Mesenchymal stem cell (in vitro differentiated cells and primary cell): ENCODE data around the gene CTSC.

ENCODE experiments used
- DNase-seq: peaks from one replicate; pipeline ENCODE4 v3.0.0-alpha.2; 2013
- H2AFZ ChIP-seq: one replicate; pipeline ENCODE4 v1.6.1; 2013; ENCODE audit warnings: low read depth, mild to moderate bottlenecking, control low read depth, inconsistent platforms, low read length, moderate library complexity
- H2AK5ac ChIP-seq: 2 replicates; pipeline ENCODE4 v1.6.1; 2013; ENCODE audit warnings: low read length, moderate library complexity, mild to moderate bottlenecking, inconsistent platforms; ENCODE audit not compliant: severe bottlenecking
- H2BK120ac ChIP-seq: one replicate; pipeline ENCODE4 v1.6.1; 2013; ENCODE audit warnings: low read depth, mild to moderate bottlenecking, inconsistent platforms, low read length, moderate library complexity
- H2BK12ac ChIP-seq, 2 experiments: one replicate each; pipeline ENCODE4 v1.6.1; 2013; ENCODE audit warnings: inconsistent platforms in 2 of 2, low read length in 2 of 2, mild to moderate bottlenecking in 2 of 2, moderate library complexity in 2 of 2, control low read depth in 1 of 2
- H2BK15ac ChIP-seq: one replicate; pipeline ENCODE4 v1.6.1; 2013; ENCODE audit warnings: mild to moderate bottlenecking, low read depth, inconsistent platforms; ENCODE audit not compliant: poor library complexity, severe bottlenecking
- H2BK5ac ChIP-seq: 2 replicates; pipeline ENCODE4 v1.6.1; 2013; ENCODE audit warnings: low read depth, mild to moderate bottlenecking, low read length, control low read depth, inconsistent platforms; ENCODE audit not compliant: poor library complexity, severe bottlenecking
- H3K14ac ChIP-seq, 2 experiments: one replicate each; pipeline ENCODE4 v1.6.1; 2013; ENCODE audit warnings: inconsistent platforms in 2 of 2, low read length in 2 of 2, control low read depth in 1 of 2, mild to moderate bottlenecking in 1 of 2, moderate library complexity in 1 of 2
- H3K18ac ChIP-seq, 2 experiments: one replicate each; pipeline ENCODE4 v1.6.1; 2013; ENCODE audit warnings: inconsistent platforms in 2 of 2, low read length in 2 of 2, control low read depth in 1 of 2, low read depth in 1 of 2, mild to moderate bottlenecking in 1 of 2
- H3K23ac ChIP-seq, 2 experiments: one replicate each; pipeline ENCODE4 v1.6.1; 2013; ENCODE audit warnings: inconsistent platforms in 2 of 2, low read length in 2 of 2, mild to moderate bottlenecking in 2 of 2, moderate library complexity in 2 of 2, control low read depth in 1 of 2
- H3K27ac ChIP-seq: 2 replicates; pipeline ENCODE4 v1.5.1; 2013; ENCODE audit warnings: mild to moderate bottlenecking, moderate library complexity, low read length, control low read depth, inconsistent platforms; ENCODE audit not compliant: poor library complexity, severe bottlenecking
- H3K27me3 ChIP-seq, 2 experiments: 2 replicates each; pipeline versions ENCODE4 v1.6.1 to v1.7.0; 2013; ENCODE audit warnings: low read length in 2 of 2, mild to moderate bottlenecking in 2 of 2, moderate library complexity in 2 of 2, control low read depth in 1 of 2, inconsistent platforms in 1 of 2; ENCODE audit not compliant: control insufficient read depth in 1 of 2, insufficient read depth in 1 of 2
- H3K36me3 ChIP-seq, 2 experiments: 2 replicates each; pipeline versions ENCODE4 v1.6.1 to v1.7.0; 2013; ENCODE audit warnings: low read length in 2 of 2, control low read depth in 1 of 2, inconsistent platforms in 1 of 2, low read depth in 1 of 2, mild to moderate bottlenecking in 1 of 2; ENCODE audit not compliant: insufficient read depth in 2 of 2, control insufficient read depth in 1 of 2
- H3K4ac ChIP-seq, 2 experiments: one replicate each; pipeline ENCODE4 v1.6.1; 2013; ENCODE audit warnings: inconsistent platforms in 2 of 2, low read length in 2 of 2, mild to moderate bottlenecking in 2 of 2, moderate library complexity in 2 of 2, control low read depth in 1 of 2, low read depth in 1 of 2
- H3K4me1 ChIP-seq: 2 replicates; pipeline ENCODE4 v1.6.1; 2013; ENCODE audit warnings: low read depth, low read length, control low read depth; ENCODE audit not compliant: control insufficient read depth, insufficient read depth
- H3K4me2 ChIP-seq: 2 replicates; pipeline ENCODE4 v1.6.1; 2013; ENCODE audit warnings: low read length, mild to moderate bottlenecking, inconsistent platforms; ENCODE audit not compliant: poor library complexity, severe bottlenecking
- H3K4me3 ChIP-seq, 2 experiments: 2 replicates each; pipeline versions ENCODE4 v1.5.1 to v1.7.0; 2013; ENCODE audit warnings: low read length in 2 of 2, mild to moderate bottlenecking in 2 of 2, control low read depth in 1 of 2, low read depth in 1 of 2; ENCODE audit not compliant: insufficient read depth in 1 of 2
- H3K79me1 ChIP-seq: replicated peaks from 2 replicates; pipeline ENCODE4 v1.6.1; 2013; ENCODE audit warnings: mild to moderate bottlenecking, control low read depth, low read length, inconsistent platforms; ENCODE audit not compliant: poor library complexity, severe bottlenecking
- H3K9ac ChIP-seq: 2 replicates; pipeline ENCODE4 v1.7.0; 2013; ENCODE audit warnings: mild to moderate bottlenecking, low read length, moderate library complexity
- H3K9me3 ChIP-seq: 2 replicates; pipeline ENCODE4 v1.7.0; 2013; ENCODE audit warnings: mild to moderate bottlenecking, low read length; ENCODE audit not compliant: control insufficient read depth
- H4K8ac ChIP-seq: one replicate; pipeline ENCODE4 v1.6.1; 2013; ENCODE audit warnings: inconsistent platforms, mild to moderate bottlenecking, low read length, moderate library complexity
- H4K91ac ChIP-seq: one replicate; pipeline ENCODE4 v1.6.1; 2013; ENCODE audit warnings: mild to moderate bottlenecking, low read length, inconsistent platforms
- WGBS: methylation state at CpG from one replicate; pipeline ENCODE4 v1.1.7; 2013; ENCODE audit warnings: mixed read lengths; 5-methylcytosine and 5-hydroxymethylcytosine counted together

CTSC gene

DNA sequence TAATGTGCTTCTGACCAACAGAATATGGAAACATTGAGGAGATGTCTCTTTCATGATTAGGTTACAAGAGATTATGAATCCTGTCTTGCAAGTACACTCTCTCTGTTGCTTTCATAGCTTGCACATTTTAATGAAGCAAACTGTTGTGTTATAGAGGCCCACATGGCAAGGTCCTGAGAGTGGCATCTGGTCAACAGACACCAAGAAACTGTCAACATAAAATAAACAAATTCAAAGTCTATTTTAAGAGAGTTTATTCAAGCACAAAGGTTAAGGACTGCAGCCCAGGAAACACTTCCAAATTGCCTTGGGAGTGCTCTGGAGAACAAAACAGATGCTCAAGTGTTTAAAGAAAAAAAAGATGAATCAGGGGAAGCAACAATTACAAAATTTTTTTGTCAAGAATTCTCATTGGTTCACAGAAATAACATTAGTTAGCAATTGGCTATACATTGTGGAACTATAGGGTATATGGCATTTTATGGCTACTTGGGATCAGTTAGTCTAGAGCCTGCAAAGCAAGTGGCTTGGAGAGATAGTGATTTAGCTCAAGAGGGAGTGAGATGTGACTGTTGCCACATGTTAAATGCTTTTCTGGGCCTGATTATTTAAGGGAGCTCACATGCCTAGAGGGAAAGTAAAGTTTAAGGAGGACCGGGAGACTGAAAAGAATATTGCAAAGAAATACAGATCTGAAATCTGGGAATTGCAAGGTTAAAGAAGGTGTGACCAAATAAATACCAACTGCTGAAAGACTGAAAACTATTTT, 54.6 kb downstream of the CTSC start:
- Histone ChIP-seq H3K27me3 (no peaks in the 10 kb centered on the region), H3K4me2 (no peak overlapping the region), H3K9me3 (no peaks in the 10 kb centered on the region), H2BK120ac (no peak overlapping the region), H2BK12ac (no peak overlapping the region), H3K9ac (no peak overlapping the region), H3K4me1 (no peaks in the 10 kb centered on the region), H3K23ac (no peak overlapping the region), H2AK5ac (no peak overlapping the region), H2BK5ac (no peak overlapping the region), H3K4ac (no peak overlapping the region), H3K4me3 (no peak overlapping the region), H3K36me3 (no peaks in the 10 kb centered on the region), H3K27ac (no peak overlapping the region), H2BK15ac (no peak overlapping the region), H2AFZ (no peak overlapping the region), H4K91ac (no peak overlapping the region), H4K8ac (no peak overlapping the region), H3K18ac (no peak overlapping the region), H3K14ac (no peak overlapping the region), H3K79me1 (no peaks in the 10 kb centered on the region)
- peak; percentile 49 for DNase-seq
- 20% methylated on average over 1 of the region's 1 CpG for WGBS

- DNase-seq = no peak
- H2BK15ac ChIP-seq = no peak overlapping the region
- H4K91ac ChIP-seq = no peak overlapping the region
- no peaks in the 10 kb centered on the region for H3K9me3 ChIP-seq
- no peak overlapping the region for H2BK12ac ChIP-seq
- WGBS = 60% methylated on average over 3 of the region's 3 CpGs
- H2AFZ ChIP-seq = no peak overlapping the region
- H3K36me3 ChIP-seq = no peaks in the 10 kb centered on the region
- H3K79me1 ChIP-seq = no peaks in the 10 kb centered on the region
- no peaks in the 10 kb centered on the region for H3K4me1 ChIP-seq
- H3K4me3 ChIP-seq = no peak overlapping the region
- no peak overlapping the region for H4K8ac ChIP-seq
- no peak overlapping the region for H3K4ac ChIP-seq
- H2BK120ac ChIP-seq = no peak overlapping the region
- H3K23ac ChIP-seq = no peak overlapping the region
- H2BK5ac ChIP-seq = no peak overlapping the region
- H3K14ac ChIP-seq = no peak overlapping the region
- H3K27ac ChIP-seq = no peak overlapping the region
- no peak overlapping the region for H3K4me2 ChIP-seq
- H2AK5ac ChIP-seq = no peak overlapping the region
- no peak overlapping the region for H3K9ac ChIP-seq
- no peaks in the 10 kb centered on the region for H3K27me3 ChIP-seq
- H3K18ac ChIP-seq = no peak overlapping the region
These were observed 56.2 kb downstream of the CTSC start for GRCh38 chr11:88281317-88281712.

DNA sequence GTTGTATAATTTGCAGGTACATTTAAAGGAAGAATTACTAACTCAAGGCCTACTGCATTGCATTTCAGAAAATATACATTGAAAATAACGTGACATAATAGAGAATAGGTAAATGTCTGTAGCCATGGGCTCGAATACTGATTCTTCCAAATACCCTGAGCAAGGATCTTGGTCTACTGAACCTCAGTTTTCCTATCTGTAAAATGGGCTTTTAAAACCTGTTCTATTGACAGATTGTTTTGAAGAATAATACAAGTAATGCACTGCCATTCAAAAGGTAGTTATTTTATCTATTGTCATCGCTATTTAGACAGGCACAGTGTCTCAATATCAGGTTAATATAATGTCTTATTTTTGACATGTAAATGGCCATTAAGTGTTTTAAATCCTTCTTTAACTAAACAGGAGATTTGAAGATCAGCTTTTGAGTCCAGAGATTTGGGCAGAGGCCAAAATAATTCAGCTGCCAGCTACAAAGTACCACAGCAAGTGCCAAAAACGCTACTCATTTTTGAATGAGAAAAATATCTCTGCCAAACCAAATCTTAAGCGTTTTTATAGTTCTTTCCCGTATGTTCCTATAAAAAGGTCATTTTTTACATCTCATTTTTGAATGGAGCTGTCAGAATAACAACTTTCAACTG, 56.7 kb downstream of the CTSC start:
- WGBS = 97% methylated on average over 2 of the region's 6 CpGs

GRCh38 chr11:88277349-88277915, 60.1 kb downstream of the CTSC start:
- no peak overlapping the region for H2AFZ ChIP-seq
- no peak overlapping the region for H2AK5ac ChIP-seq
- no peak for DNase-seq
- no peak overlapping the region for H4K91ac ChIP-seq
- H3K27ac ChIP-seq = no peak overlapping the region
- H2BK120ac ChIP-seq = no peak overlapping the region
- H3K36me3 ChIP-seq = no peaks in the 10 kb centered on the region
- no peaks in the 10 kb centered on the region for H3K27me3 ChIP-seq
- H2BK12ac ChIP-seq = no peak overlapping the region
- no peak overlapping the region for H3K9ac ChIP-seq
- H3K9me3 ChIP-seq = no peaks in the 10 kb centered on the region
- H3K4me2 ChIP-seq = no peak overlapping the region
- no peak overlapping the region for H4K8ac ChIP-seq
- H3K79me1 ChIP-seq = no peaks in the 10 kb centered on the region
- no peak overlapping the region for H3K4me3 ChIP-seq
- H2BK5ac ChIP-seq = no peak overlapping the region
- no peak overlapping the region for H3K18ac ChIP-seq
- WGBS = 100% methylated on average over 3 of the region's 3 CpGs
- H3K14ac ChIP-seq = no peak overlapping the region
- no peak overlapping the region for H3K4ac ChIP-seq
- no peaks in the 10 kb centered on the region for H3K4me1 ChIP-seq
- no peak overlapping the region for H3K23ac ChIP-seq
- no peak overlapping the region for H2BK15ac ChIP-seq

More for the DNA sequence above, 56.7 kb downstream of the CTSC start:
- no peak overlapping the region for H2BK15ac ChIP-seq
- no peaks in the 10 kb centered on the region for H3K36me3 ChIP-seq
- no peak overlapping the region for H2BK5ac ChIP-seq
- H3K4ac ChIP-seq = no peak overlapping the region
- no peak overlapping the region for H3K18ac ChIP-seq
- no peaks in the 10 kb centered on the region for H3K79me1 ChIP-seq
- H3K4me1 ChIP-seq = no peaks in the 10 kb centered on the region
- H2AFZ ChIP-seq = no peak overlapping the region
- no peak overlapping the region for H4K8ac ChIP-seq
- H3K4me3 ChIP-seq = no peak overlapping the region
- no peak overlapping the region for H2BK12ac ChIP-seq
- H2BK120ac ChIP-seq = no peak overlapping the region
- H3K9ac ChIP-seq = no peak overlapping the region
- H3K23ac ChIP-seq = no peak overlapping the region
- H3K14ac ChIP-seq = no peak overlapping the region
- no peaks in the 10 kb centered on the region for H3K9me3 ChIP-seq
- H3K27ac ChIP-seq = no peak overlapping the region
- H4K91ac ChIP-seq = no peak overlapping the region
- no peaks in the 10 kb centered on the region for H3K27me3 ChIP-seq
- DNase-seq = no peak
- no peak overlapping the region for H3K4me2 ChIP-seq
- H2AK5ac ChIP-seq = no peak overlapping the region
